Measurements from ENCODE around the gene PLEKHS1. TPM values are rescaled to one million over a fixed set of nuclear protein-coding genes. Genes with fewer than 3 reads are reported as not detected.

PLEKHS1 gene
- total RNA-seq, 1 experiment from 2014 or later, result 4.9 TPM

DNA sequence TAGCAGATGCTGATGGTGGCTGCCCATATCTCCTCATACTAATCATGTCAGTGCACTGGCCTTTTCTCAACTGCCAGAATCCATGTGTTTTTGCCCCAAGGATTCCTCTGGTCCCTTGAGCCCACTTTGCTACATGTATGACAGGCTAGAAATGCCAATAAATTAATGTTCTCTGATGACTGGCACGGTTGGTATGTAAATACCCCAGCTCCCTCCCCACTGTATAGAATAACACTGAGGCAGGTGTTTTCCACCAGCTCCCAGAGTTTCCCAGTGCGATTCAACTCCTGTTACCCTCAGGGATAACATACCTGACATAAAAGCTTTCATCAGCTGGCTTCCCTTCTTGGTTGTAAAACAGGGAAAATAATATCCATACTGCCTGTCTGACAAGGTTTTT lies 9.0 kb upstream of the PLEKHS1 start:
- Histone ChIP-seq H3F3A (ENCODE audit: insufficient read depth, low read depth) (0 out of 2 replicates have a peak, but pooled peaks cover 3% of the 10 kb centered on the region), H3K79me2 (ENCODE audit: low read depth) (no peaks in the 10 kb centered on the region), H4K20me1 (ENCODE audit: insufficient read depth) (no peaks in the 10 kb centered on the region), H3K4me1 (replicated peaks; ENCODE audit: insufficient read depth) (peaks cover 8% of the 10 kb centered on the region), H3K4me2 (no peak overlapping the region), H3K9me2 (ENCODE audit: insufficient read depth) (no peaks in the 10 kb centered on the region), H2AFZ (no peak overlapping the region), H3K27ac (no peak overlapping the region), H3K27me3 (ENCODE audit: insufficient read depth, low read depth) (no peaks in the 10 kb centered on the region), H3K36me3 (ENCODE audit: low read depth) (no peaks in the 10 kb centered on the region), H3K9me3 (ENCODE audit: insufficient read depth, low read depth) (no peaks in the 10 kb centered on the region), H3K4me3 (no peak overlapping the region)
- BruUV-seq (replicated peaks), result no TSS peak
- no peak for DNase-seq
- TF ChIP-seq EZH2 (IDR thresholded peaks at IDR 0.05; ENCODE audit: low read depth), result no peak
- TF ChIP-seq, protein P1, sequence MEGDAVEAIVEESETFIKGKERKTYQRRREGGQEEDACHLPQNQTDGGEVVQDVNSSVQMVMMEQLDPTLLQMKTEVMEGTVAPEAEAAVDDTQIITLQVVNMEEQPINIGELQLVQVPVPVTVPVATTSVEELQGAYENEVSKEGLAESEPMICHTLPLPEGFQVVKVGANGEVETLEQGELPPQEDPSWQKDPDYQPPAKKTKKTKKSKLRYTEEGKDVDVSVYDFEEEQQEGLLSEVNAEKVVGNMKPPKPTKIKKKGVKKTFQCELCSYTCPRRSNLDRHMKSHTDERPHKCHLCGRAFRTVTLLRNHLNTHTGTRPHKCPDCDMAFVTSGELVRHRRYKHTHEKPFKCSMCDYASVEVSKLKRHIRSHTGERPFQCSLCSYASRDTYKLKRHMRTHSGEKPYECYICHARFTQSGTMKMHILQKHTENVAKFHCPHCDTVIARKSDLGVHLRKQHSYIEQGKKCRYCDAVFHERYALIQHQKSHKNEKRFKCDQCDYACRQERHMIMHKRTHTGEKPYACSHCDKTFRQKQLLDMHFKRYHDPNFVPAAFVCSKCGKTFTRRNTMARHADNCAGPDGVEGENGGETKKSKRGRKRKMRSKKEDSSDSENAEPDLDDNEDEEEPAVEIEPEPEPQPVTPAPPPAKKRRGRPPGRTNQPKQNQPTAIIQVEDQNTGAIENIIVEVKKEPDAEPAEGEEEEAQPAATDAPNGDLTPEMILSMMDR (conservative IDR thresholded peaks at IDR 0.05), result no peak
- ChIA-PET CTCF (no interaction called here), POLR2A (ENCODE audit: unreplicated experiment) (no interaction called here)
- intact Hi-C loops (cut with micrococcal nuclease; ENCODE audit: unreplicated experiment), result no loop called here

DNA sequence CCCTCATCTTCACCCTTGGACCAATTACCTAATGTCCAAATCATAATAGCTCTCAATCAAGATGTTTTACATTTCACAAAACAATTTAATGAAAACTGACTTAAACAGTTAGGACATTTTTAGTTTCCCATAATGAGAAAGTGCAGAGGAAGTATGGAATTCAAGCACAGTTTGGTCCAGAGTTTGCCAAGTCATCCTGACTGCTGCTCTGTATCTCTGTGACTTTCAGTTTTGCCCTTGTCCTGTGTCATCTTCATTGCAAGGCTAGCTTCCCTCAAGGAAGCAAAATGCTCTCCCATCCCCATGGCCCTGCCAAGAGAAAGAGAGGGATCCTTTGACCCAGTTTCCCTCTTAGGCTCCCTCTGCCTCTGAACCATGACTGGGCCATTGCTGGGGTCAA lies 7.9 kb upstream of the PLEKHS1 start:
- H3K4me3 ChIP-seq, result no peak overlapping the region
- no peaks in the 10 kb centered on the region for H4K20me1 ChIP-seq (ENCODE audit: insufficient read depth)
- BruUV-seq (replicated peaks), result no TSS peak
- no peak for TF ChIP-seq EZH2 (IDR thresholded peaks at IDR 0.05; ENCODE audit: low read depth)
- TF ChIP-seq, protein P1 (conservative IDR thresholded peaks at IDR 0.05), result no peak
- CTCF ChIA-PET, result no interaction called here
- POLR2A ChIA-PET (ENCODE audit: unreplicated experiment), result no interaction called here
- H2AFZ ChIP-seq, result no peak overlapping the region
- H3K9me3 ChIP-seq (ENCODE audit: insufficient read depth, low read depth), result no peaks in the 10 kb centered on the region
- no peak for DNase-seq
- intact Hi-C loops (cut with micrococcal nuclease; ENCODE audit: unreplicated experiment), result no loop called here
- no peaks in the 10 kb centered on the region for H3K79me2 ChIP-seq (ENCODE audit: low read depth)
- H3F3A ChIP-seq (ENCODE audit: insufficient read depth, low read depth), result 0 out of 2 replicates have a peak, but pooled peaks cover 3% of the 10 kb centered on the region
- H3K4me1 ChIP-seq (replicated peaks; ENCODE audit: insufficient read depth), result peaks cover 8% of the 10 kb centered on the region
- no peak overlapping the region for H3K27ac ChIP-seq
- H3K36me3 ChIP-seq (ENCODE audit: low read depth), result no peaks in the 10 kb centered on the region
- no peaks in the 10 kb centered on the region for H3K27me3 ChIP-seq (ENCODE audit: insufficient read depth, low read depth)
- H3K4me2 ChIP-seq, result no peak overlapping the region
- no peaks in the 10 kb centered on the region for H3K9me2 ChIP-seq (ENCODE audit: insufficient read depth)

DNA sequence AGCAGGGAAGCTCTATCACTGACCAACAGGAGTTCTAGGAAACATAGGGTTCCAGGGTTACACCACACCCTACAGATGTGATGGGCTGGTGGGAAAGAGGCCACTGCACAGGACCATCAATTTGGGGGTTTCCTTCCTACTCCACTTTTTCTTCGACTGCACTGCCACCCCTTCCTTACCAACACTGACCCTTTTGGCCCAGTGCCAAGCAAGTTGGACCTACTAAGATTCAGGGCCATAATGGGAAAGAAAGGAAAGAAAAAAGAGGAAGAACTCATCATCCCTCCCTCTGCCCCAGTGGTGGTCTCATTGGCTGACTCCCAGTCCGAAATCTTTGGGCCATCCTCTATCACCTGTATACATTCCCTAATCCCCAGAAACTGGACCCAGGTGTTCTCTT lies 6.1 kb upstream of the PLEKHS1 start:
- TF ChIP-seq, protein P1 (conservative IDR thresholded peaks at IDR 0.05), result no peak
- no peak for TF ChIP-seq EZH2 (IDR thresholded peaks at IDR 0.05; ENCODE audit: low read depth)
- intact Hi-C loops (cut with micrococcal nuclease; ENCODE audit: unreplicated experiment), result no loop called here
- Histone ChIP-seq H4K20me1 (ENCODE audit: insufficient read depth) (no peaks in the 10 kb centered on the region), H3K4me3 (no peak overlapping the region), H3K9me2 (ENCODE audit: insufficient read depth) (no peaks in the 10 kb centered on the region), H3F3A (ENCODE audit: insufficient read depth, low read depth) (0 out of 2 replicates have a peak, but pooled peaks cover 3% of the 10 kb centered on the region), H3K9me3 (ENCODE audit: insufficient read depth, low read depth) (no peaks in the 10 kb centered on the region), H3K4me2 (no peak overlapping the region), H3K27ac (no peak overlapping the region), H3K36me3 (ENCODE audit: low read depth) (no peaks in the 10 kb centered on the region), H3K4me1 (replicated peaks; ENCODE audit: insufficient read depth) (peaks cover 8% of the 10 kb centered on the region), H3K27me3 (ENCODE audit: insufficient read depth, low read depth) (no peaks in the 10 kb centered on the region), H3K79me2 (ENCODE audit: low read depth) (no peaks in the 10 kb centered on the region), H2AFZ (no peak overlapping the region)
- DNase-seq, result no peak
- no TSS peak for BruUV-seq (replicated peaks)
- ChIA-PET CTCF (no interaction called here), POLR2A (ENCODE audit: unreplicated experiment) (no interaction called here)

Measured in PC-9 (cell line).